ENCODE measurements around the gene RALGAPA2.

The RALGAPA2 gene

DNA sequence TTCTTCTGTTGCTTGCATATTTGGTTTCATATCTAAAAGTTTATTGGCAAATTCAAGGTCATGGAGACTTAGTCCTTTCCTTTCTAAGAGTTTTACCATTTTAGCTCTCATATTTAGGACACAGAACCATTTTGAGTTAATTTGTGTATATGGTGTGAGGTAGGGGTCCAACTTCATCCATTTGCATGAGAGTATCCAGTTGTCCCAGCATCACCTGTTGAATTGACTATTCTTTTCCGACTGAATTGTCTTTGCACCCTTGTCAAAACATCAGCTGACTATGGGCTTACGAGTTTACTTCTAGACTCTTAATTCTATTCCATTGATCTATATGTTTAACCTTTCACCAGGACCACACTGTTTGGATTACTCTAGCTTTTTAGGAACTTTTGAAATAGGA is 157.5 kb downstream of the RALGAPA2 start:
- no peaks in the 10 kb centered on the region for H3K36me3 ChIP-seq (ENCODE audit: insufficient read depth, low read length)
- H2AFZ ChIP-seq (ENCODE audit: low read length): no peak overlapping the region

DNA sequence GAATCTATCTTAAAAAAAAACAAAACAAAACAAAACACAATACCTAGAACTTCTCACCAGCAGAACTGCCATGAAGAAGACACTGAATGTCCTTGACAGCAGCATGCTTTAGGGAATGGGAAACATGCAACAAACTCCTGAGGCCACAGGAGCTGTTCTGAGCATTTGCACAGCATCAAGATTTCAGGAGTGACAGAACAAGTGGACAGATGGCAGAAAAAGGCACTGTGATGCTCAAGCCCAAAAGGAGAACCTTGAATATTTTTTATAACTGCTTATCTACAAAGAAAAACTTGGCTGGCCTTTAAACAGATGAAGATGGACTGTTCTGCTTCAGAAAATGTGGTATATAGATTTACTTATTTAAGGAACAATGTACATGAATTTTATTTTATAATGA is 158.9 kb downstream of the RALGAPA2 start:
- TF ChIP-seq, protein P1, sequence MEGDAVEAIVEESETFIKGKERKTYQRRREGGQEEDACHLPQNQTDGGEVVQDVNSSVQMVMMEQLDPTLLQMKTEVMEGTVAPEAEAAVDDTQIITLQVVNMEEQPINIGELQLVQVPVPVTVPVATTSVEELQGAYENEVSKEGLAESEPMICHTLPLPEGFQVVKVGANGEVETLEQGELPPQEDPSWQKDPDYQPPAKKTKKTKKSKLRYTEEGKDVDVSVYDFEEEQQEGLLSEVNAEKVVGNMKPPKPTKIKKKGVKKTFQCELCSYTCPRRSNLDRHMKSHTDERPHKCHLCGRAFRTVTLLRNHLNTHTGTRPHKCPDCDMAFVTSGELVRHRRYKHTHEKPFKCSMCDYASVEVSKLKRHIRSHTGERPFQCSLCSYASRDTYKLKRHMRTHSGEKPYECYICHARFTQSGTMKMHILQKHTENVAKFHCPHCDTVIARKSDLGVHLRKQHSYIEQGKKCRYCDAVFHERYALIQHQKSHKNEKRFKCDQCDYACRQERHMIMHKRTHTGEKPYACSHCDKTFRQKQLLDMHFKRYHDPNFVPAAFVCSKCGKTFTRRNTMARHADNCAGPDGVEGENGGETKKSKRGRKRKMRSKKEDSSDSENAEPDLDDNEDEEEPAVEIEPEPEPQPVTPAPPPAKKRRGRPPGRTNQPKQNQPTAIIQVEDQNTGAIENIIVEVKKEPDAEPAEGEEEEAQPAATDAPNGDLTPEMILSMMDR (IDR thresholded peaks at IDR 0.05; ENCODE audit: low read length): no peak
- H3K79me2 ChIP-seq (ENCODE audit: insufficient read depth, low read length): no peaks in the 10 kb centered on the region
- H3K9me3 ChIP-seq (ENCODE audit: low read length): no peaks in the 10 kb centered on the region
- no peaks in the 10 kb centered on the region for H3K9me2 ChIP-seq (ENCODE audit: low read depth, low read length)
- H3K9ac ChIP-seq (ENCODE audit: low read length): no peak overlapping the region
- H3F3A ChIP-seq (ENCODE audit: insufficient read depth, low read length): no peaks in the 10 kb centered on the region
- H3K27me3 ChIP-seq (ENCODE audit: insufficient read depth, low read length): no peaks in the 10 kb centered on the region
- H3K4me2 ChIP-seq (ENCODE audit: low read length): no peak overlapping the region
- no peak overlapping the region for H2AFZ ChIP-seq (ENCODE audit: low read length)
- H3K4me1 ChIP-seq (ENCODE audit: insufficient read depth, low read length, severe bottlenecking): peaks cover 10% of the 10 kb centered on the region
- no peaks in the 10 kb centered on the region for H4K20me1 ChIP-seq (ENCODE audit: insufficient read depth, low read length)
- no peak overlapping the region for H3K27ac ChIP-seq (ENCODE audit: low read depth, low read length, poor library complexity, severe bottlenecking)
- no peaks in the 10 kb centered on the region for H3K36me3 ChIP-seq (ENCODE audit: insufficient read depth, low read length)
- H3K4me3 ChIP-seq (ENCODE audit: low read depth, low read length, poor library complexity, severe bottlenecking): no peak overlapping the region

More for the DNA sequence above, 157.5 kb downstream of the RALGAPA2 start:
- Histone ChIP-seq H3K79me2 (ENCODE audit: insufficient read depth, low read length) (no peaks in the 10 kb centered on the region), H3F3A (ENCODE audit: insufficient read depth, low read length) (no peaks in the 10 kb centered on the region), H3K4me2 (ENCODE audit: low read length) (no peak overlapping the region), H3K4me1 (ENCODE audit: insufficient read depth, low read length, severe bottlenecking) (no peaks in the 10 kb centered on the region), H4K20me1 (ENCODE audit: insufficient read depth, low read length) (no peaks in the 10 kb centered on the region), H3K9me2 (ENCODE audit: low read depth, low read length) (no peaks in the 10 kb centered on the region), H3K27me3 (ENCODE audit: insufficient read depth, low read length) (no peaks in the 10 kb centered on the region), H3K27ac (ENCODE audit: low read depth, low read length, poor library complexity, severe bottlenecking) (no peak overlapping the region), H3K4me3 (ENCODE audit: low read depth, low read length, poor library complexity, severe bottlenecking) (no peak overlapping the region), H3K9ac (ENCODE audit: low read length) (no peak overlapping the region), H3K9me3 (ENCODE audit: low read length) (no peaks in the 10 kb centered on the region)
- TF ChIP-seq, protein P1 (IDR thresholded peaks at IDR 0.05; ENCODE audit: low read length): no peak
- no peak for TF ChIP-seq EZH2 (IDR thresholded peaks at IDR 0.05; ENCODE audit: borderline replicate concordance, low read length)

DNA sequence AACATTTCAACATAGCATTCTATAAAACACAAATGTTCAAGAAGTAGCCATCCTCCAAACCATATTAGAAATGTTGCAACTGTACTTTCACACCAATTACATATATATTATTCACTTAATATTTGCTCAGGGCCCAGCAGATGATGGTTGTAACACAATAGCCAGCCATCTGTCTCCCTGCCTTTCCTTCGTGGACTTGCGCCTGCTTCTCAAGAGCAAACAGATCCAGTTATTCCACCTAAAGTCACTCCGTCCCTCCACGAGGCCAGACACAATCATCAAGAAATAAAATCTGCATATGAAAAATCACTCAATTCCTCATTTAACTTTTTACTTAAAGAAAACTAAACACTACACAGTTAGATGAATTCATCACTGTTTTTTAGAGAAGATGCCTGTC is 160.4 kb downstream of the RALGAPA2 start:
- H3K9me3 ChIP-seq (ENCODE audit: low read length): no peaks in the 10 kb centered on the region
- H3K9ac ChIP-seq (ENCODE audit: low read length): no peak overlapping the region
- no peaks in the 10 kb centered on the region for H3K79me2 ChIP-seq (ENCODE audit: insufficient read depth, low read length)
- H3K36me3 ChIP-seq (ENCODE audit: insufficient read depth, low read length): no peaks in the 10 kb centered on the region
- peaks cover 25% of the 10 kb centered on the region for H3K4me1 ChIP-seq (ENCODE audit: insufficient read depth, low read length, severe bottlenecking)
- no peaks in the 10 kb centered on the region for H3K9me2 ChIP-seq (ENCODE audit: low read depth, low read length)
- no peak overlapping the region for H3K4me3 ChIP-seq (ENCODE audit: low read depth, low read length, poor library complexity, severe bottlenecking)
- no peaks in the 10 kb centered on the region for H3F3A ChIP-seq (ENCODE audit: insufficient read depth, low read length)
- TF ChIP-seq, protein P1 (IDR thresholded peaks at IDR 0.05; ENCODE audit: low read length): no peak
- TF ChIP-seq EZH2 (IDR thresholded peaks at IDR 0.05; ENCODE audit: borderline replicate concordance, low read length): no peak
- no peak overlapping the region for H2AFZ ChIP-seq (ENCODE audit: low read length)
- H3K27me3 ChIP-seq (ENCODE audit: insufficient read depth, low read length): no peaks in the 10 kb centered on the region
- H3K27ac ChIP-seq (ENCODE audit: low read depth, low read length, poor library complexity, severe bottlenecking): no peak overlapping the region
- no peak overlapping the region for H3K4me2 ChIP-seq (ENCODE audit: low read length)
- no peaks in the 10 kb centered on the region for H4K20me1 ChIP-seq (ENCODE audit: insufficient read depth, low read length)

All from OCI-LY1 (cell line).